SK-N-SH (cell line): ENCODE measurements around the gene CARD19. TPM values are rescaled to one million over a fixed set of nuclear protein-coding genes. Genes with fewer than 3 reads are reported as not detected.

Source experiments
- CTCF ChIA-PET: fragments of 300-600, 350-600 bp; formaldehyde crosslinking; extraction: SDS; loops from one replicate; lab custom pipeline; 2021; lab: Yijun Ruan, JAX
- POLR2A ChIA-PET: fragments of 350-600 bp; sonication (Branson Sonifier 250); formaldehyde crosslinking; extraction: SDS; loops from one replicate; lab custom pipeline; 2020; ENCODE audit warnings: antibody characterized with exemption, inconsistent platforms; lab: Yijun Ruan, JAX
- DNase-seq: peaks from one replicate; pipeline ENCODE4 v3.0.0; 2012
- H2AFZ ChIP-seq: fragments of 200-600 bp; sonication (generic); 2 replicates; pipeline ENCODE4 v1.8.1; 2016; ENCODE audit warnings: antibody characterized with exemption, mild to moderate bottlenecking, low read depth
- H3F3A ChIP-seq: fragments of 200-600 bp; sonication (generic); replicated peaks from 2 replicates; pipeline ENCODE3; 2016; ENCODE audit warnings: antibody characterized with exemption, mild to moderate bottlenecking; ENCODE audit not compliant: insufficient read depth
- H3K27ac ChIP-seq, 2 experiments: fragments of 200-500 bp in 1 of 2; fragments of 200-600 bp in 1 of 2; sonication (Bioruptor generic) in 1 of 2; sonication (generic), shearing (Covaris generic) in 1 of 2; 2 replicates each; pipeline versions ENCODE4 v1.5.1 to v1.6.1; 2014 to 2016; ENCODE audit warnings: low read depth in 2 of 2, inconsistent platforms in 1 of 2, low read length in 1 of 2, mild to moderate bottlenecking in 1 of 2, mixed read lengths in 1 of 2
- H3K27me3 ChIP-seq: fragments of 200-600 bp; sonication (generic), shearing (Covaris generic); 2 replicates; pipeline ENCODE4 v1.6.1; 2016; ENCODE audit warnings: mixed run types; ENCODE audit not compliant: insufficient read depth
- H3K36me3 ChIP-seq, 2 experiments: fragments of 200-500 bp in 1 of 2; fragments of 200-600 bp in 1 of 2; sonication (Bioruptor generic) in 1 of 2; sonication (generic) in 1 of 2; replicated peaks in 1 of 2; 2 replicates each; pipeline versions ENCODE3 to v1.5.1; 2014 to 2016; ENCODE audit warnings: low read length in 1 of 2, mild to moderate bottlenecking in 1 of 2; ENCODE audit not compliant: insufficient read depth in 2 of 2, control insufficient read depth in 1 of 2
- H3K4me1 ChIP-seq, 2 experiments: fragments of 200-500 bp in 1 of 2; fragments of 200-600 bp in 1 of 2; sonication (Bioruptor generic) in 1 of 2; sonication (generic), shearing (Covaris generic) in 1 of 2; 2 replicates each; pipeline versions ENCODE4 v1.5.1 to v1.6.1; 2014 to 2016; ENCODE audit warnings: low read depth in 1 of 2, low read length in 1 of 2, mixed run types in 1 of 2; ENCODE audit not compliant: insufficient read depth in 2 of 2, control insufficient read depth in 1 of 2
- H3K4me2 ChIP-seq: fragments of 200-600 bp; sonication (generic), shearing (Covaris generic); 2 replicates; pipeline ENCODE4 v1.6.1; 2017; ENCODE audit warnings: mixed run types
- H3K4me3 ChIP-seq, 2 experiments: fragments of 200-500 bp in 1 of 2; fragments of 200-600 bp in 1 of 2; sonication (Bioruptor generic) in 1 of 2; sonication (generic), shearing (Covaris generic) in 1 of 2; 2 replicates each; pipeline versions ENCODE4 v1.5.1 to v1.8.1; 2014 to 2016; ENCODE audit warnings: low read depth in 2 of 2, inconsistent platforms in 1 of 2, low read length in 1 of 2, mild to moderate bottlenecking in 1 of 2, mixed read lengths in 1 of 2, moderate library complexity in 1 of 2
- H3K79me2 ChIP-seq: fragments of 200-600 bp; sonication (generic); 2 replicates; pipeline ENCODE4 v1.8.1; 2017; ENCODE audit warnings: mild to moderate bottlenecking; ENCODE audit not compliant: insufficient read depth
- H3K9ac ChIP-seq: fragments of 200-600 bp; sonication (generic); 2 replicates; pipeline ENCODE4 v1.6.1; 2017; ENCODE audit warnings: mixed run types
- H3K9me2 ChIP-seq: fragments of 200-600 bp; sonication (generic); 2 replicates; pipeline ENCODE4 v1.6.1; 2017; ENCODE audit warnings: mixed run types
- H3K9me3 ChIP-seq: fragments of 200-600 bp; sonication (generic); 2 replicates; pipeline ENCODE4 v1.6.1; 2017; ENCODE audit warnings: mixed run types, mild to moderate bottlenecking, moderate library complexity
- H4K20me1 ChIP-seq: fragments of 200-600 bp; sonication (generic); 2 replicates; pipeline ENCODE4 v1.6.1; 2017; ENCODE audit warnings: mild to moderate bottlenecking, mixed run types; ENCODE audit not compliant: insufficient read depth
- ELF1 ChIP-seq: IDR thresholded peaks from 2 replicates; pipeline ENCODE4 v1.4.0; 2012
- GABPA ChIP-seq: IDR thresholded peaks from 2 replicates; pipeline ENCODE4 v1.4.0; 2012; ENCODE audit warnings: low read depth, mild to moderate bottlenecking
- GATA2 ChIP-seq: sonication (generic); formaldehyde crosslinking; IDR thresholded peaks from 2 replicates; pipeline ENCODE4 v1.5.0; 2020; ENCODE audit warnings: mild to moderate bottlenecking, missing genetic modification reagents
- JUND ChIP-seq: IDR thresholded peaks from 2 replicates; pipeline ENCODE4 v1.4.0; 2012
- MEF2A ChIP-seq: IDR thresholded peaks from 2 replicates; pipeline ENCODE4 v1.4.0; 2012; ENCODE audit warnings: low read depth, borderline replicate concordance
- MXI1 ChIP-seq: IDR thresholded peaks from 2 replicates; pipeline ENCODE4 v1.6.1; 2012; ENCODE audit warnings: mild to moderate bottlenecking, low read depth, low read length, improper control_type of control experiment
- RFX5 ChIP-seq: IDR thresholded peaks from 2 replicates; pipeline ENCODE4 v1.6.1; 2012; ENCODE audit warnings: mild to moderate bottlenecking, improper control_type of control experiment, low read length
- SMC3 ChIP-seq: IDR thresholded peaks from 2 replicates; pipeline ENCODE4 v1.6.1; 2012; ENCODE audit warnings: low read depth, low read length, improper control_type of control experiment
- TAF1 ChIP-seq: IDR thresholded peaks from 2 replicates; pipeline ENCODE4 v1.6.1; 2012; ENCODE audit warnings: low read depth, mild to moderate bottlenecking, low read length, moderate library complexity, borderline replicate concordance
- WGBS: methylation state at CpG from one replicate; pipeline ENCODE4 v1.1.6; 2017; ENCODE audit warnings: low lambda C conversion rate; 5-methylcytosine and 5-hydroxymethylcytosine counted together
- polyA plus RNA-seq, 3 experiments: library from polyadenylated mRNA; depleted of rRNA; stranded (reverse); fragments of >200 nt; gene quantifications; 2 replicates each; pipeline ENCODE4 v1.2.3, GENCODE V29; 2012
- TF ChIP-seq, protein P1 (sequence below): IDR thresholded peaks from 2 replicates; pipeline ENCODE4 v1.4.0; 2012; ENCODE audit warnings: low read depth, borderline replicate concordance
- TF ChIP-seq, protein P2 (sequence below): IDR thresholded peaks from 2 replicates; pipeline ENCODE4; 2012
- TF ChIP-seq, protein P3 (sequence below): fragments of 150-350 bp; IDR thresholded peaks from 2 replicates; pipeline ENCODE4 v1.6.1; 2017; ENCODE audit warnings: antibody characterized with exemption, low read length, low read depth, borderline replicate concordance
- TF ChIP-seq, protein P4 (sequence below): IDR thresholded peaks from 2 replicates; pipeline ENCODE4 v1.4.0; 2012; ENCODE audit warnings: low read depth, borderline replicate concordance
- TF ChIP-seq, protein P5 (sequence below): fragments of 150-350 bp; IDR thresholded peaks from 2 replicates; pipeline ENCODE4 v1.6.1; 2016; ENCODE audit warnings: mild to moderate bottlenecking, low read depth, low read length
- TF ChIP-seq, protein P6 (sequence below): fragments of 200-600 bp; sonication (generic); IDR thresholded peaks from 2 replicates; pipeline ENCODE4 v1.6.1; 2017; ENCODE audit warnings: antibody characterized with exemption, mild to moderate bottlenecking, moderate library complexity

The CARD19 gene
- polyA plus RNA-seq, 1 of the 3 experiments (the other 2 are of a cell fraction) = 165 TPM

DNA sequence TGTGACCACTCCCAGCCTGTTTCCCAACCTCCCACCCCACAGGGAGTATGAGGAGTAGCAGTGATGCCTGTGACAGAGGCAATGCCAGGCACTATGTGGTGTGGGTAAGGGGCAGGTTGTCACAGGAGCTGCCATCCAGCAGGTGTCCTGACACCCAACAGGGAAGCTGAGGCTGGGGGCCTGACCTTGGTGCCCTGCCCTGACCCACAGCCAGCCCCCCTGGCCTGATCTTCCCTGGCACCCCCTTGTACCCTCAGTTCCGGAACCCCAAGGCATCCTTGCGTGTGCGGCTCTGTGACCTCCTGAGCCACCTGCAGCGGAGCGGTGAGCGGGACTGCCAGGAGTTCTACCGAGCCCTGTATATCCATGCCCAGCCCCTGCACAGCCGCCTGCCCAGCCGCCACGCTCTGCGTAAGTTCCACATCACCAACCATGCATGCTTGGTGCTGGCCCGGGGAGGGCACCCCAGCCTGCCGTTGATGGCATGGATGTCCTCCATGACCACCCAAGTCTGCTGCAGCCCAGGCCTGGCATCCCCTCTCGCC lies 14.4 kb downstream of the CARD19 start (continued):
- TF ChIP-seq, protein P1, sequence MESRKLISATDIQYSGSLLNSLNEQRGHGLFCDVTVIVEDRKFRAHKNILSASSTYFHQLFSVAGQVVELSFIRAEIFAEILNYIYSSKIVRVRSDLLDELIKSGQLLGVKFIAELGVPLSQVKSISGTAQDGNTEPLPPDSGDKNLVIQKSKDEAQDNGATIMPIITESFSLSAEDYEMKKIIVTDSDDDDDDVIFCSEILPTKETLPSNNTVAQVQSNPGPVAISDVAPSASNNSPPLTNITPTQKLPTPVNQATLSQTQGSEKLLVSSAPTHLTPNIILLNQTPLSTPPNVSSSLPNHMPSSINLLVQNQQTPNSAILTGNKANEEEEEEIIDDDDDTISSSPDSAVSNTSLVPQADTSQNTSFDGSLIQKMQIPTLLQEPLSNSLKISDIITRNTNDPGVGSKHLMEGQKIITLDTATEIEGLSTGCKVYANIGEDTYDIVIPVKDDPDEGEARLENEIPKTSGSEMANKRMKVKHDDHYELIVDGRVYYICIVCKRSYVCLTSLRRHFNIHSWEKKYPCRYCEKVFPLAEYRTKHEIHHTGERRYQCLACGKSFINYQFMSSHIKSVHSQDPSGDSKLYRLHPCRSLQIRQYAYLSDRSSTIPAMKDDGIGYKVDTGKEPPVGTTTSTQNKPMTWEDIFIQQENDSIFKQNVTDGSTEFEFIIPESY = no peak
- TF ChIP-seq GATA2 (no peak), MXI1 (no peak), MEF2A (no peak)
- TF ChIP-seq, protein P2, sequence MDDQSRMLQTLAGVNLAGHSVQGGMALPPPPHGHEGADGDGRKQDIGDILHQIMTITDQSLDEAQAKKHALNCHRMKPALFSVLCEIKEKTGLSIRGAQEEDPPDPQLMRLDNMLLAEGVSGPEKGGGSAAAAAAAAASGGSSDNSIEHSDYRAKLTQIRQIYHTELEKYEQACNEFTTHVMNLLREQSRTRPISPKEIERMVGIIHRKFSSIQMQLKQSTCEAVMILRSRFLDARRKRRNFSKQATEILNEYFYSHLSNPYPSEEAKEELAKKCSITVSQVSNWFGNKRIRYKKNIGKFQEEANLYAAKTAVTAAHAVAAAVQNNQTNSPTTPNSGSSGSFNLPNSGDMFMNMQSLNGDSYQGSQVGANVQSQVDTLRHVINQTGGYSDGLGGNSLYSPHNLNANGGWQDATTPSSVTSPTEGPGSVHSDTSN = no peak
- TF ChIP-seq, all 33 proteins: peak for 0

DNA sequence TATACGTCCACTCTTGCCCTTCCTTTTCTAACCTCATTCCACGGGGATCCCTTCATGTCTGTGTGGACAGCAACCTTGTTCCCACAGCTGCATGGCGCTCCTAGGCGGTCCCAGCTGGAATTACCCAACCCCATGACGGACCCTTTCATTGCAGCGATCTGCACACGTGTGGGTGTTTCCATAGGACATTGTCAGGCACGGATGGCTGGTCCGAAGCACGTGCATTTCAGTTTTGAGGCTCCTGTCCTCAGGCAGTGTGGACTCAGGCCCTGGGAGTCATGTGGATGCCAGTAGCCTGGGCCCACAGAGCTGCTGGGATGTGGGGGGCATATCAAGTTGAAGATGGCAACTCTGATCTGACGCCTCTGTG lies 15.0 kb downstream of the CARD19 start:
- H3K27me3 ChIP-seq = no peaks in the 10 kb centered on the region
- no peak overlapping the region for H3K9ac ChIP-seq
- ChIA-PET CTCF (no interaction called here), POLR2A (no interaction called here)
- H3K79me2 ChIP-seq = peaks cover 26% of the 10 kb centered on the region
- no peak overlapping the region; a peak in 1 of 4 replicates for H3K27ac ChIP-seq
- peaks cover 21% of the 10 kb centered on the region for H4K20me1 ChIP-seq
- H3K4me2 ChIP-seq = no peak overlapping the region
- TF ChIP-seq SMC3 (no peak), JUND (no peak), RFX5 (no peak), ELF1 (no peak), TAF1 (no peak), MEF2A (no peak), GABPA (no peak)
- TF ChIP-seq, protein P3, sequence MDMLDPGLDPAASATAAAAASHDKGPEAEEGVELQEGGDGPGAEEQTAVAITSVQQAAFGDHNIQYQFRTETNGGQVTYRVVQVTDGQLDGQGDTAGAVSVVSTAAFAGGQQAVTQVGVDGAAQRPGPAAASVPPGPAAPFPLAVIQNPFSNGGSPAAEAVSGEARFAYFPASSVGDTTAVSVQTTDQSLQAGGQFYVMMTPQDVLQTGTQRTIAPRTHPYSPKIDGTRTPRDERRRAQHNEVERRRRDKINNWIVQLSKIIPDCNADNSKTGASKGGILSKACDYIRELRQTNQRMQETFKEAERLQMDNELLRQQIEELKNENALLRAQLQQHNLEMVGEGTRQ = no peak
- TF ChIP-seq, protein P2 = no peak
- TF ChIP-seq, protein P4, sequence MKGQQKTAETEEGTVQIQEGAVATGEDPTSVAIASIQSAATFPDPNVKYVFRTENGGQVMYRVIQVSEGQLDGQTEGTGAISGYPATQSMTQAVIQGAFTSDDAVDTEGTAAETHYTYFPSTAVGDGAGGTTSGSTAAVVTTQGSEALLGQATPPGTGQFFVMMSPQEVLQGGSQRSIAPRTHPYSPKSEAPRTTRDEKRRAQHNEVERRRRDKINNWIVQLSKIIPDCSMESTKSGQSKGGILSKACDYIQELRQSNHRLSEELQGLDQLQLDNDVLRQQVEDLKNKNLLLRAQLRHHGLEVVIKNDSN = no peak
- TF ChIP-seq, protein P5, sequence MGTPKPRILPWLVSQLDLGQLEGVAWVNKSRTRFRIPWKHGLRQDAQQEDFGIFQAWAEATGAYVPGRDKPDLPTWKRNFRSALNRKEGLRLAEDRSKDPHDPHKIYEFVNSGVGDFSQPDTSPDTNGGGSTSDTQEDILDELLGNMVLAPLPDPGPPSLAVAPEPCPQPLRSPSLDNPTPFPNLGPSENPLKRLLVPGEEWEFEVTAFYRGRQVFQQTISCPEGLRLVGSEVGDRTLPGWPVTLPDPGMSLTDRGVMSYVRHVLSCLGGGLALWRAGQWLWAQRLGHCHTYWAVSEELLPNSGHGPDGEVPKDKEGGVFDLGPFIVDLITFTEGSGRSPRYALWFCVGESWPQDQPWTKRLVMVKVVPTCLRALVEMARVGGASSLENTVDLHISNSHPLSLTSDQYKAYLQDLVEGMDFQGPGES = no peak
- TF ChIP-seq, protein P6, sequence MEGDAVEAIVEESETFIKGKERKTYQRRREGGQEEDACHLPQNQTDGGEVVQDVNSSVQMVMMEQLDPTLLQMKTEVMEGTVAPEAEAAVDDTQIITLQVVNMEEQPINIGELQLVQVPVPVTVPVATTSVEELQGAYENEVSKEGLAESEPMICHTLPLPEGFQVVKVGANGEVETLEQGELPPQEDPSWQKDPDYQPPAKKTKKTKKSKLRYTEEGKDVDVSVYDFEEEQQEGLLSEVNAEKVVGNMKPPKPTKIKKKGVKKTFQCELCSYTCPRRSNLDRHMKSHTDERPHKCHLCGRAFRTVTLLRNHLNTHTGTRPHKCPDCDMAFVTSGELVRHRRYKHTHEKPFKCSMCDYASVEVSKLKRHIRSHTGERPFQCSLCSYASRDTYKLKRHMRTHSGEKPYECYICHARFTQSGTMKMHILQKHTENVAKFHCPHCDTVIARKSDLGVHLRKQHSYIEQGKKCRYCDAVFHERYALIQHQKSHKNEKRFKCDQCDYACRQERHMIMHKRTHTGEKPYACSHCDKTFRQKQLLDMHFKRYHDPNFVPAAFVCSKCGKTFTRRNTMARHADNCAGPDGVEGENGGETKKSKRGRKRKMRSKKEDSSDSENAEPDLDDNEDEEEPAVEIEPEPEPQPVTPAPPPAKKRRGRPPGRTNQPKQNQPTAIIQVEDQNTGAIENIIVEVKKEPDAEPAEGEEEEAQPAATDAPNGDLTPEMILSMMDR = no peak
- 96% methylated on average over 7 of the region's 11 CpGs for WGBS
- peaks cover 0 to 9% of the 10 kb centered on the region in 2 experiments; a peak in 1 of 4 replicates for H3K4me1 ChIP-seq
- H3K9me3 ChIP-seq = no peaks in the 10 kb centered on the region
- DNase-seq = no peak
- peaks cover 0 to 40% of the 10 kb centered on the region in 2 experiments for H3K36me3 ChIP-seq
- no peak overlapping the region for H3K4me3 ChIP-seq
- H3F3A ChIP-seq = no peaks in the 10 kb centered on the region
- H2AFZ ChIP-seq = no peak overlapping the region
- no peaks in the 10 kb centered on the region for H3K9me2 ChIP-seq
